Activated naive CD8-positive, alpha-beta T cell (primary cell): ENCODE measurements around the gene CRYZ.
A peak's percentile ranks its signal among the peaks of the same experiment; 100 is the strongest.
"Not testable (repeated sequence)": the region's sequence is repeated elsewhere in the genome, so short reads cannot be mapped to it uniquely, and the experiment has no call there.

Experiments
- H3K27ac Mint-ChIP-seq: one replicate; pipeline ENCODE4 v1.8.0; 2021; ENCODE audit warnings: mixed read lengths
- H3K27me3 Mint-ChIP-seq: one replicate; pipeline ENCODE4 v1.8.0; 2021; ENCODE audit warnings: mixed read lengths
- H3K36me3 Mint-ChIP-seq: one replicate; pipeline ENCODE4 v1.8.0; 2021; ENCODE audit warnings: mixed read lengths
- H3K4me1 Mint-ChIP-seq: one replicate; pipeline ENCODE4 v1.8.0; 2021; ENCODE audit warnings: low read depth, mixed read lengths
- H3K4me3 Mint-ChIP-seq: one replicate; pipeline ENCODE4 v1.8.0; 2021; ENCODE audit warnings: mild to moderate bottlenecking, mixed read lengths
- H3K9me3 Mint-ChIP-seq: one replicate; pipeline ENCODE4 v1.8.0; 2021; ENCODE audit warnings: low read depth, mixed read lengths

CRYZ gene

GRCh38 chr1:74745247-74745646 is 12.4 kb upstream of the CRYZ start:
- peaks cover 33% of the 10 kb centered on the region for H3K36me3 Mint-ChIP-seq
- not testable (repeated sequence) for H3K27ac Mint-ChIP-seq

GRCh38 chr1:74740307-74740980 is 7.6 kb upstream of the CRYZ start:
- not testable (repeated sequence) for H3K4me3 Mint-ChIP-seq, H3K9me3 Mint-ChIP-seq, H3K27ac Mint-ChIP-seq, H3K27me3 Mint-ChIP-seq, H3K4me1 Mint-ChIP-seq
- peaks cover 48% of the 10 kb centered on the region for H3K36me3 Mint-ChIP-seq

More at GRCh38 chr1:74745247-74745646, 12.4 kb upstream of the CRYZ start:
- H3K4me1 Mint-ChIP-seq, H3K9me3 Mint-ChIP-seq, H3K4me3 Mint-ChIP-seq, H3K27me3 Mint-ChIP-seq: not testable (repeated sequence)

GRCh38 chr1:74737333-74737732 is 4.5 kb upstream of the CRYZ start:
- peaks cover 26% of the 10 kb centered on the region for H3K4me1 Mint-ChIP-seq
- H3K36me3 Mint-ChIP-seq, result peaks cover 41% of the 10 kb centered on the region
- H3K27ac Mint-ChIP-seq, result no peak overlapping the region
- H3K4me3 Mint-ChIP-seq, result no peak overlapping the region
- no peaks in the 10 kb centered on the region for H3K9me3 Mint-ChIP-seq
- H3K27me3 Mint-ChIP-seq, result no peaks in the 10 kb centered on the region

- peak overlapping the region; percentile 98 for H3K27ac Mint-ChIP-seq
- no peaks in the 10 kb centered on the region for H3K27me3 Mint-ChIP-seq
- H3K36me3 Mint-ChIP-seq, result peaks cover 30% of the 10 kb centered on the region
- peak overlapping the region; percentile 99 for H3K4me3 Mint-ChIP-seq
- H3K4me1 Mint-ChIP-seq, result peaks cover 39% of the 10 kb centered on the region
- H3K9me3 Mint-ChIP-seq, result no peaks in the 10 kb centered on the region
Observed at GRCh38 chr1:74733604-74734484, 994 bp upstream of the CRYZ start.

- Mint-ChIP-seq H3K4me1 (peaks cover 39% of the 10 kb centered on the region), H3K27ac (peak overlapping the region; percentile 98), H3K4me3 (peak overlapping the region; percentile 99), H3K36me3 (peaks cover 31% of the 10 kb centered on the region)
- not testable (repeated sequence) for H3K9me3 Mint-ChIP-seq, H3K27me3 Mint-ChIP-seq
Observed at GRCh38 chr1:74732071-74732946, 541 bp downstream of the CRYZ start.

GRCh38 chr1:74731399-74732052 is 1.3 kb downstream of the CRYZ start:
- Mint-ChIP-seq H3K4me1 (peaks cover 39% of the 10 kb centered on the region), H3K36me3 (peaks cover 32% of the 10 kb centered on the region), H3K27me3 (no peaks in the 10 kb centered on the region), H3K27ac (peak overlapping the region; percentile 6), H3K9me3 (peaks cover 10% of the 10 kb centered on the region), H3K4me3 (peak overlapping the region; percentile 51)

- no peak overlapping the region for H3K27ac Mint-ChIP-seq
- no peaks in the 10 kb centered on the region for H3K27me3 Mint-ChIP-seq
Observed at GRCh38 chr1:74729741-74730478, 2.9 kb downstream of the CRYZ start.

GRCh38 chr1:74728736-74729135 is 4.1 kb downstream of the CRYZ start:
- Mint-ChIP-seq H3K4me3 (no peak overlapping the region), H3K36me3 (peaks cover 29% of the 10 kb centered on the region), H3K4me1 (peaks cover 17% of the 10 kb centered on the region), H3K9me3 (peaks cover 10% of the 10 kb centered on the region), H3K27ac (no peak overlapping the region), H3K27me3 (no peaks in the 10 kb centered on the region)

More at GRCh38 chr1:74729741-74730478, 2.9 kb downstream of the CRYZ start:
- peaks cover 32% of the 10 kb centered on the region for H3K36me3 Mint-ChIP-seq
- H3K4me1 Mint-ChIP-seq, result peaks cover 29% of the 10 kb centered on the region
- H3K9me3 Mint-ChIP-seq, result peaks cover 10% of the 10 kb centered on the region
- no peak overlapping the region for H3K4me3 Mint-ChIP-seq

GRCh38 chr1:74726063-74726462 is 6.8 kb downstream of the CRYZ start:
- Mint-ChIP-seq H3K4me3 (no peak overlapping the region), H3K36me3 (peaks cover 34% of the 10 kb centered on the region), H3K9me3 (peaks cover 10% of the 10 kb centered on the region), H3K27ac (no peak overlapping the region), H3K4me1 (peaks cover 5% of the 10 kb centered on the region), H3K27me3 (no peaks in the 10 kb centered on the region)

- Mint-ChIP-seq H3K4me1 (no peaks in the 10 kb centered on the region), H3K4me3 (no peak overlapping the region), H3K36me3 (peaks cover 18% of the 10 kb centered on the region), H3K27me3 (no peaks in the 10 kb centered on the region), H3K27ac (no peak overlapping the region), H3K9me3 (no peaks in the 10 kb centered on the region)
Observed at GRCh38 chr1:74717626-74718025, 15.2 kb downstream of the CRYZ start.

GRCh38 chr1:74716822-74717221 is 16.0 kb downstream of the CRYZ start:
- Mint-ChIP-seq H3K4me3 (no peak overlapping the region), H3K27me3 (no peaks in the 10 kb centered on the region), H3K27ac (no peak overlapping the region), H3K4me1 (no peaks in the 10 kb centered on the region), H3K36me3 (peaks cover 19% of the 10 kb centered on the region), H3K9me3 (no peaks in the 10 kb centered on the region)

- Mint-ChIP-seq H3K4me1 (no peaks in the 10 kb centered on the region), H3K9me3 (no peaks in the 10 kb centered on the region), H3K36me3 (peaks cover 11% of the 10 kb centered on the region), H3K4me3 (no peak overlapping the region), H3K27ac (no peak overlapping the region), H3K27me3 (no peaks in the 10 kb centered on the region)
Observed at GRCh38 chr1:74715806-74716205, 17.0 kb downstream of the CRYZ start.

- peaks cover 8% of the 10 kb centered on the region for H3K36me3 Mint-ChIP-seq
- no peaks in the 10 kb centered on the region for H3K4me1 Mint-ChIP-seq
- no peaks in the 10 kb centered on the region for H3K27me3 Mint-ChIP-seq
- no peaks in the 10 kb centered on the region for H3K9me3 Mint-ChIP-seq
- no peak overlapping the region for H3K27ac Mint-ChIP-seq
- H3K4me3 Mint-ChIP-seq, result no peak overlapping the region
Observed at GRCh38 chr1:74715236-74715502, 17.7 kb downstream of the CRYZ start.
